GM19239 (cell line): ENCODE results near the gene EXOC6.

ENCODE experiments used
- DNase-seq: peaks from one replicate; pipeline ENCODE4 v3.0.0; 2011; ENCODE audit warnings: low spot score; ENCODE audit not compliant: insufficient read length
- FAIRE-seq: peaks from 2 replicates; lab custom pipeline; 2011; peaks lifted over from hg19 to GRCh38; lab: Jason Lieb, UNC

The EXOC6 gene

DNA sequence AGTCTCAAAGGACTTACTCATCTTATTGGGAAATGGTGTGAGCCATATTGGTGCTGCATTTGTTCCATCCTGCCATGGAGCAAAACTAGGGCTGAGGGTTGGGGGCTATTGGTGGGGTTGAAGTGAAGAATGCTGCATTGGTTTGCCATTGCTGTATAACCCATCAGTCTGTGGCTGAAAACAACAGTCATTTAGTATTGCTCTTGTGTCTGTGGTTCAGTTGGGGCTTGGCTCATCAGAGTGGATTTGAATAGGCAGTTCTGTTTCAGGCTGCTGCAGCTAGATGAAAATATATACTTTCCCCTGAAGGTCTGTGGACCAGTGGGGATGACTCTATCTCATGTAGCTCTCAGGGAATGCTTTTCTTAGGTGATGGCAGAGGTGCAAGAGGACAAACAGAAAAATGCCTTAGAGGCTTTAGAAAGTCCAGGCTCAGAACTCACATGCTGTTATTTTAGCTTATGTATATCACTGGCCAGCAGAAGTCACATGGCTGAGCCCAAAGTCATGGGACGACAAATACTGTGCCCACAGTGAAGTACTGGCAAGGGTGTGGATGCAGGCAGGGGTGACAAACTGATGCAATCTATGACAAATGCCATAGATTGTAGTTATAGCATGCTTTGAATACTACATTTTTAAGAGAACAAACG, 15.2 kb upstream of the EXOC6 start:
- DNase-seq = no peak
- no peak for FAIRE-seq

DNA sequence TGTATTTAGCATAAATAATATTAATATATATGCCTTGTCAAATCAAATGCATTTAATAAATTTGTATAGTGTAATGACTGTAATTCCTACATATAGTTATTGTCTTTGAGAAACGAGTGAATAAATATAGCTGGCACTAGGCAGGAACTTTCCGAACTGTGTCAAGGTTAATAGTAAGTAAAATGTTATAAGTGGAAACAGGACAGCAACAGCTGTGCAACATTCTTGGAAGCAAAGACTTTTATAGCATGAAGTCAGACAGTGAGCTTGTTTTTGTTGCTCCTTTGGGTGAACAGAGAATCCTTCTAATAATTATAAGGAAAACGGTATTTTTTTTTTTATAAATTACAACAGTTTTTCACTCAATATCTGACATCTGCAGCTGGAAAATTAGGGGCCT, 14.0 kb upstream of the EXOC6 start:
- FAIRE-seq (no peak), DNase-seq (no peak)

DNA sequence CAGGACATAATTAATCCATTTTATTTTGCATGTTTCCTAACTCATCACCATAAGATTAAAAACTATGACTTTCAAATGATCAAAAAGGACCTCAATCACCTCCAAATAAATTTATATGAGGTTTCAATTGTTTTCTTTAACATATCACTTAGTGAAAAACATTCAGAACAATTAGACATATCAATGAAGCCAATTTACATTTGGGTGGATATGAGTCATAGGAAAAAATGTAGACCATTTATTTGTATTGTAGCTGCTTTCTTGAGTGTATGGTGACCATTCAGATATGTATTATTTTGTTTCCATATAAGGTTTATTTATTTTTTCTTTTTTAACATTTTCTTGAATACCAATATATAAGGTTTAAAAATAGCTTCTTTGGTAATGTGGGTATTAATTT, 13.3 kb upstream of the EXOC6 start:
- DNase-seq (no peak), FAIRE-seq (no peak)

DNA sequence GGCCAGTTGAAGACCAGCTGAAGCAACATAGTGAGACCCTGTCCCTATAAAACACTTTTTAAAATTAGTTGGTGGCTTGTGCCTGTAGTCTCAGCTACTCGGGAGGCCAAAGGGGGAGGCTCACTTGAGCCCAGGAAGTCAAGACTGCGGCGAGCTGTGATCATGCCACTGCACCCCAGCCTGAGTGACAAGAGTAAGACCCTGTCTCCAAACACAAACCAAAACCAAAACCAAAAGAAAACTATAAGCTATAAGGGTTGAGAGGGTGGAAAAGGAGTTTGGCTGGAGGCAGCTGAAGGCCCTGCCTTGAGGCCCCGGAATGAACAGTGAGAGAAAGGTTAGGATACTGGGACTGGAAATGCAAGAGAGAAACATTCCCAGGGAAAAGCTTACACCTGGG, 10.9 kb upstream of the EXOC6 start:
- no peak for FAIRE-seq
- DNase-seq = no peak

DNA sequence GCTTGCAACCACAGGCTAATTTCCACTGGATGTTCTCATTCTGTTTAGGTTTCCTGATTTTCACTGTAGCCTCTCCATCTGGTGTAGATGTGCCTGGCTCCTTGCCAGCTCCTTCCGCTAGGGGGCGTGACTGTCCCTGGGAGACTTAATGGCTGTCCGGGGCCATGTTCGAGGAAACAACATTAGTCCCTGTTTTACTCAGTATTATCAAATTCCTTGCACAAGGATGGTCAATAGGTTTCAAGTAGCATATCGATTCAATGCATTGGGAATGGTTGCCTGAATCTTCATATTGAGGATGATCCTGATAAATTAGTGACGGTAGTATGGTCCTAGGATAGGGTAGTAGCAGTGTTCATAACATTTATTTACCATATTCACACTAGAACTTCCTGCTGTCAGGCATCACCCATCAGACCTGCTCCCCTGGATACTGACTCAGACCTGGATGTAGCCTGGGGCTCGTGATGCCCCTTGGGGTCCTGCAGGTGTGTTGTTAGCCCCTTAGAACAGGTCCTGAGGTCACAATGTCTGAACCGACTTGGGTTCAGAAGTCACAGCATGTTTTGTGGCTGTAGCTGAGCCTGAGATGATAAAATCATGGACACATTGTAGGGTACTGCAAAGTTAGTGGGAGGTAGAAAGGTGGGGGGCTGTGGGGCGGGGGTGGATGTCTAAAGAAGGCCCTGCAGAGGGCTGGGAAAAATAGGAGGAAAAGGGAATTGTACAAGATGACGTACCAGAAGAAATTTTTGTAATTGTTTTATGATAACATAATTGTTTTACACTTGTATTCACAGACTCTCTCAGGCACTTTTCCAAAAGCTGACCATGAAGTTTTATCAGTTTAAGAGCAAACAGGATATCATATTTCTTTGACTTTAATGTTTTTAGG, 8.9 kb upstream of the EXOC6 start:
- no peak for DNase-seq
- FAIRE-seq = peak; percentile 73

DNA sequence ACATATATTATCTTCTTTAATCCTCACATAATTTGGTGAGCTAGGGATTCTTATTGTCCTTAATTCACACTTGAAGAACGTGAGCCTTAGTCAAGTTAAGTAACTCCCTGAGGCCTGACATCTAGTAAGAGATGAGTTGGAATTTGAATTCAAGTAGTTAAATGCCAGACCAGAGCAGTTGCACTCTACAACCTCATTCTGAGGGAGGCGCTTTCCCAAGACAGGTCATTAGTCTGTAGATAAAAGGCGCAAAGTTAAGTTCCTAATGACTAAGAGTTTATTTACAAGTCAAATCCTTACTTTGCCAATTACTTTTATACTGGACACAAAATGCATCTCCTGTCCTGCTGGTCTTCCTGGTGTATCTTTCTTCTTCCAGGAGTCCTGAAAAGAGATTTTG, 3.6 kb upstream of the EXOC6 start:
- no peak for FAIRE-seq
- DNase-seq = no peak

DNA sequence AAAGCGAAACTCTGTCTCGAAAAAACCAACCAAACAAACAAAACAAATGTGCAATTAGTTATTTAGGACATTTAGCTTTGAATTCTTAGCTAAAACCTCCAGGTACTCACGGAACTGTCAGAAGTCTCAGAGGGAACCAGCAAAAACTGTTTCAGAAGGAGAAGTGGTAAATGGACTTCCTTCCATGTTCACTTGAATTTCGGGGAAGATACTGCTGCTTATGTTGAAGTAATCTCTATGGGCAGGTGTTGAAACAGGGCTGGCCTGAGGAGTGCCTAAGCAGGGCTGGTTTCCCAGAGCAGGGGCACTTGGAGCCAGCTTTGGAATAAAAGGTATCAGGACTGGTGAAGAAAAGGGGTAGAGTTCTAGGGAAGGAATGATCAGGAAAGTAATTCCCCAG, 2.4 kb upstream of the EXOC6 start:
- DNase-seq (no peak), FAIRE-seq (peak; percentile 66)

DNA sequence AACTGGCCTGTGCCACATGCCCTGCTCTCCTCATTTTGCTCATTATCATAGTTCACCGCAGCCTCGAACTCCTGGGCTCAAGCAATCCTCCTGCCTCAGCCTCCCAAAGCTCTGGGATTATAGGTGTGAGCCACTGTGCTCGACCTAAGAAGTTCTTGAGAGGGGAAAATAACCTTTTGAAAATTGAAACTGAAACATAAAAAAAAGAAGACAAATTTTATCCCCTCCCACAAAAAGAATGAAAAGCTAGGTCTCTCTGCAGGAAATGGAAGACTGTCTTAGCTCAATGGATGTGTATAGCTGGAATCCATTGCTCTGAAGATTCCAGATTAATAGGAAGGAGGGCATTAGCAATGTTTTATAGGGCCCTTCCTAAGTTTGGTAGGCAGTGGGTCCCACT, 2.0 kb upstream of the EXOC6 start:
- FAIRE-seq (no peak), DNase-seq (no peak)

DNA sequence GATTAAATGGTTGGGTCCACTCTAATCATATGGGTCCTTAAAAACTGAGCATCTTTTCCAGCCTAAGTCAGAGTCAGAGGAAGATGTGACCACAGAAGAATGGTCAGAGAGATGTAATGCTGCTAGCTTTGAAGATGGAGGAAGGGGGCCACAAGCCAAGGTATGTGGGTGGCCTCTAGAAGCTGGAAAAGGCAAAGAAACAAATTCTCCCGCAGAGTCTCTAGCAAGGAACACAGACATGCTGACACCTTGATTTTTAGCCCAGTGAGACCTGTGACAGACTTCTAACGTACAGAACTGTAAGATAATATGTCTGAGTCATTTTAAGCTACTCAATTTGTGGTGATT, 1.5 kb upstream of the EXOC6 start:
- DNase-seq = no peak
- FAIRE-seq = no peak

DNA sequence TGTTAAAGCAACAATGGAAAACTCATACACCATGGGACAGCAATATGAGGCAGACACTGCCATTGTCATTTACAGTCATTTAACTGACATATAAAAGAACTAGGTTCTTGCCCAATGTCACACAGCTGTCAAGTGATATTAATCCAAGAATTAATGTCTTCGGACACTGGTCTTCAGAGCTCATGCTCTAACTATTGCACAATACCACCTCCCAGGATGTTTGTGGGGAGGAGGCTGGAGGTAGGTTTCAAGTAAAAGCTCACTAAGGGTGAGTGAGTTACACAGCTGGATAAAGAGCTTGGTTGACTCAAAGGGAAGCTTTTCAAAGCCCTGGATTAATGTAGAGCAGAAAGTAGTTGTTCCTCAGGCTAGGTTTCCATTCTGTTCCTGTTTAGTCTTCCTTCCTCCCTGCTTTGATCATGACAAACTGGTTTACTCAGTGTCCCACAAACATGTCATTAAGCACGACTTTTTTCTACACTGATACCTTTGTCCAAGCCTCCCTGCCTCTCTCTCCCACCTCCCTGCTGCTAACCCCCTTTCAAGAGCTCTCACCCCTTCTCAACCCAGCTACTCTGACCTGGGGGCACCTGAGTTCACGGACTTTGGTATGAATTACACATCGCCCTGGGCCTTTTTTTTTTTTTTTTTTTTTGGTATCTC, 987 bp upstream of the EXOC6 start:
- DNase-seq (no peak), FAIRE-seq (no peak)

DNA sequence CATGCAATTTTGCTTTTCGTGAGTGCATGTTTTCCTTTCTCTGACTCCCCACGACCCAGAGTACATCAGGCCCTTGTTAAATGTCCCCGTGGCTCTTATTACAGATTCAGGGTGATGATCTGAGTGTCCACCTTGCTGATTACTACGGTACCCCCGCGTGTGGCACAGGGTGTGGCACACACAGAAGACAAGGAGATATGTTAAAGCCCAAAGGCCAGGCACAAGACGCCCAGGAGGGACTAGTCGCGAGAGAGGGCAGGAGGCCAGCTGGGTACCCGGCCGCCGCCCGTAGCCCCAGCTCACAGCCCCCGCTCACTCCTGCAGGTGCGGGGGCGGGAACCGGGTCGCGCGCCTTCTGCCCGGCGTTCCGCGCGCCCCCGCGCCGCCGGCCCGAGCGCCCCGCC, 281 bp upstream of the EXOC6 start:
- FAIRE-seq (no peak), DNase-seq (no peak)

DNA sequence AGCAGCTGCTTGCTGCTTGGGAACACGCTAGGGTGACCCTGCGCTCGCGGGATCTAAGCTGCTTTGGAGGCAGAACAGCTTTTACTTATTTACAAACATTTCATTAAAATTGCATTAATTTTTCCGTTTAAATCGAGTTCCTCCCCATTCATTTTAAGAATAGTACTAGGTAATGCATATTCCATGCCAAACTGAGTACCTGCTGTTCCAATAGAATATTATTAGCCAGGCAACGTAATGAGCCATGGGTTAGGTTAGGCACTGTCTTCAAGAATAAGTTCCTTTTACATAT, 860 bp downstream of the EXOC6 start:
- peak; percentile 21 for FAIRE-seq

DNA sequence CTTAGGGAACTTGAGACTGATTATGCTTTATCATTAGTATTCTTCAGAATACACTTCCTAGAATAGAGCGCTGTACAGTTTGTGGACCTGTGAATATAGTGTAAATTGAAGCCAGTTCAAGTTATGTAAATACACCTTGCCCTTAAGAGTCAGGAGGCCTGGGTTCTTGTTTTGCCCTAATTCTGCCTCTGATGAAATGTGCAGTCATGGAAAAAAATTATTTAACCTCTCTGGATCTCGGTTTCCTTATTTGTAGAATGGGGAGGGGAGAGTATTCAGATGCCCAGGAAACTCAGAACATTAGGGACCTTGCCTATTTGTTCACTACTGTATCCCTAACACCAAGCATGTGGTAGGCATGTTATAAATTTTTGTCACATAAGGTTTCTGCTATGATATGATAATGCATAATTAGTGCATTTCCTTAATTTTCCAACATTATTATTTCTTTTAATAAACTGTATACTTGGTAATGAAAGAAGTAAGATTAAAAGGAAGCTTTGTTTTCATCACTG, 1.3 kb downstream of the EXOC6 start:
- FAIRE-seq = peak; percentile 14

More for the DNA sequence above, 860 bp downstream of the EXOC6 start:
- DNase-seq = no peak

DNA sequence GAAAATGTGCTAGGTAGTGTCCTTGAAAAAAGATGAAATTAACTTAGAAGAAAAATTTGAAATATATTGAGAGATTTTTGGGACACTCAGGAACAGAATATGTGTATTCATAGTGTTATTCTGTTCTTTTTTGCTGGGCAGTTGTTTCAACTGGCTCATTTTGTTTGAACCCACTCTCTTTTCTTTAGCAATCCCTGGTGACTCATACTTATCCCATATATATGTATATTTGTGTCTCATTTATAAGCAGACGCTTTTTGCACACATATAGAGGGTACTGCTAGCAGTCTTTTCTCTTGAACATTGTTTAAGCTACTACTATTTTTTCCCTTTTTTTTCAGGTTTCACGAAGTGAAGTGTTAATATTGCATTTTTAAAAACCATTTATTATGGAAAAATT, 1.9 kb downstream of the EXOC6 start:
- DNase-seq (no peak), FAIRE-seq (no peak)

More for the DNA sequence above, 1.3 kb downstream of the EXOC6 start:
- no peak for DNase-seq

DNA sequence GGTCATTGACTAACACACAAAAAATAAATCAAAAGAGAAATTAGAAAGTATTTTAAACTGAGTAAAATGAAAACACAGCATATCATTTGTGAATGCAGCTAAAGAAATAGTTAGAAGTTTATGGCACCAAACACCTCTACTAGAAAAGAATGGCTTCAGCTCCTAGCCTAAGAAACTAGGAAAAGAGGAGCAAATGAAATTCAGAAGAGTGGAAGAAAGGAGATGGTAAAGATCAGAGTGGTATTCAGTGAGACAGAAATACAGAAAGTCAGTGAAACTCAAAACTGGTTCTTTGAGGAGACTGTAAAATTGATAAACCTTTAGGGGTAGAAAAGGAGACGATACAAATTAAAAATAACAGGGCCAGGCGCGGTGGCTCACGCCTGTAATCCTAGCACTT, 2.7 kb downstream of the EXOC6 start:
- no peak for FAIRE-seq

DNA sequence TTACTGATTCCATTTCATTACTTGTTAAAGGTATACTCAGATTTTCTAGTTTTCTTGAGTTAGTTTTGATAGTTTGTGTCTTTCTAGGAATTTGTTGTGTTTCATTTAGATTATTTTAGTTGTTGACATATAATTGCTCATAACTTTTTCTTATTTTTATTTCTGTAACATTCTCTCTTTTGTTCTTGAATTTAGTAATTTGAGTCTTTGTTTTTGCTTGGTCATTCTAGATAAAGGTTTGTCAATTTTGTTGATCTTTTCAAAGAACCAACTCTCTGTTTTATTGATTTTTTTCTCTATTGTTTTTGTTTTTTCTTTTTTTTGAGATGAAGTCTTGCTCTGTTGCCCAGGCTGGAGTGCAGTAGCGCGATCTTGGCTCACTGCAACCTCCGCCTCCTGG, 7.2 kb downstream of the EXOC6 start:
- no peak for FAIRE-seq

More for the DNA sequence above, 2.7 kb downstream of the EXOC6 start:
- DNase-seq = no peak

DNA sequence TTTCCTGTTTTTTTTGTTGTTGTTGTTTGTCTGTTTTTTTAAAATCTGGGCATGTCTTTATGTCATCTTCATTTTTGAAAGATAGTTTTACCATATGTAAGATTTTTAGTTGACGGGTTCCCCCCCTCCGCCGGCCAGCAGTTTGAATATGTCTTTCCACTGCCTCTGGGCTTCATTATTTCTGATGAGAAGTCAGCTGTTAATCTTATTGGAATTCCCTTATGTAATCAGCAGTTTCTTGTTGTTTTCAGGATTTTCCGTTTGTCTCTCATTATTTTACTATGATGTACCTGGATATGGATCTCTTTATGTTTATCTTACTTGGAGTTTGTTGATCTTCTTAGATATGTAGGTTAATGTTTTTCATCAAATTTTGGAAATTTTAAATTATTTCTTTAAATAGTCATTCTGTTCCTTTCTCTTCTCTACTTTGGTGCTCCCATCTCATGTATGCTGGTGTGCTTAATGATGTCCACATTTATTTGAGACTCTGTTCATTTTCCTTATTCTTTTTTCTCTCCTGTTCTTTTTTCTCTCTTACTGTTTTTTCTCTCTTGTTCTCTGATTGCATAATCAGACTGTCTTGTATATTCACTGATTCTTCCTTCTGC, 9.7 kb downstream of the EXOC6 start:
- no peak for FAIRE-seq
- no peak for DNase-seq

More for the DNA sequence above, 7.2 kb downstream of the EXOC6 start:
- DNase-seq = no peak

DNA sequence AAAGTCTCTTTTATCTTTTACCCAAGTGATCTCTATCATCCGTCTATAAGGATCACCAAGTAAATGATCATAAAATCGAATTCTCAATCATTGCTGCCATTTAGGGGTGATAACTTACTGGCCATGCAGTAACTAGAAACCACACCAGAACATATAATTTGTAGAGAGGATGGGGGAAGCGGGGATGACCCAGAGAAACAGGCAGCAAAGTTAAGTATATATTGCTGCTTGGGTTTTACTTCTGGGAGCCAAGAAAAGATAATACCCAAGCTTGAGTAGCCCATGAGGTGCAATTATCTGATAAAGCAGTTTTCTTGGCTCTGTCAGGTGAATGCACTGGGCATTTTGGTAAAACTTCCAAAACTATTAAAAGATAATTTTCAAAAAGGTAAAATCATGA, 18.9 kb downstream of the EXOC6 start:
- FAIRE-seq = no peak

DNA sequence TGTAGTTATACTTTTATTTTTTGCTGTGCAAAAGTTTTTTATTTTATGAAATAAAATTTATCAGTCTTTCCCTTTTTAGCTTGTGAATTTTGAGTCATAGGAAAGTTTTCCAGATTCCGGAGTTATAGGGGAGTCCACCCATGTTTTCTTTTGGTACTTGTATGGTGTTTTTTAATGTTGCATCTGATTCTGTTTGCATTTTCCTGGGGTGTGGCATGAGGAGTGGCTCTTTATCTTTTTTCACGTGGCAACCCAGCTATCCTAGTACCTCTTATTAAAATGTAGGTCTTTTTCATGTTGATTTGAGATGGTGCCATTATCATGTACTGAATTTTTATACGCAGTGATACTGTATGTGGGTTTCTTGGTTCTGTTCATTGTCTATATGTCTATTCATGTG, 19.7 kb downstream of the EXOC6 start:
- DNase-seq (no peak), FAIRE-seq (no peak)

More for the DNA sequence above, 18.9 kb downstream of the EXOC6 start:
- DNase-seq = no peak

DNA sequence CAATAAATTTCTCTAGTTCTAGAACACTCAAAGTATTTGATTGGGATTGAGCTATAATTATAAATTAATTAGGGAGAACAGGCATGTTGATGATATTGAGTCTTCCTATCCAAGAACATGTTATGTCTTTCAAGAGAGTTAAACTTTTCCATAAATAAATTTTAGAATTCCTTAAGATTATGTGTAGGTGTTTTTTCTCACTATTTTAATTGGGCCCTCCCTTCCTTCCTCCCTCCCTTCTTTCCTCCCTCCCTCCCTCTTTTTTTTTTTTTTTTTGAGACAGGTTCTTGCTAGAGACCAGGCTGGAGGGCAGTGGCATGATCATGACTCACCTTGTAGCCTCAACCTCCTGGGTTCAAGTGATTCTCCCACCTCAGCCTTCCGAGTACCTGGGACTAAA, 20.2 kb downstream of the EXOC6 start:
- DNase-seq (no peak), FAIRE-seq (no peak)

DNA sequence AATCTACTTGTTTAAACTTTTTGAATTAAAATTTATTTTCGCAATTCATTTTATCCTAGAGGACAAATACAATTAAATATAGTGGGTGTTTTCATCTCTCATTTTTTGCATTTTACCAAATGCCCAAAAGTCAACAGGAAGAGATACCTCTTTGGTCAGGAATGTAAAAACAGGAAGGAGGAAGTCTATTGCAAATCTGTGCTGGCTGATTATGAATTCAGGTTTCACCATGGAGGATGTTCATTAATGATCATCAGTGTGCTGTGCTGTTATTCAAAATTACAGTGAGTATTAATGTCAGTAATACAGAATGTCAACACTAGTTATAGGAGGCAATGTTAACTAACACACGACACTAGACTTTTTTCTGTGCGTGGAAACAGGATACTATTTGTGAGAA, 24.7 kb downstream of the EXOC6 start:
- DNase-seq (no peak), FAIRE-seq (no peak)
